HG02763 (cell line): ENCODE data around the gene SPATA45.

Source experiments
- ATAC-seq: cut with Tn5 transposase; IDR thresholded peaks from one replicate; pipeline ENCODE4 v1.9.1; 2021; ENCODE audit warnings: mild to moderate bottlenecking, moderate library complexity; ENCODE audit not compliant: unreplicated experiment

SPATA45 gene

GRCh38 chr1:212833211-212834207 lies 13.9 kb downstream of the SPATA45 start:
- ATAC-seq: peak; percentile 68

GRCh38 chr1:212828395-212828794 lies 19.1 kb downstream of the SPATA45 start:
- no peak for ATAC-seq

- ATAC-seq: no peak
These were observed 19.6 kb downstream of the SPATA45 start for GRCh38 chr1:212827831-212828278.

- no peak for ATAC-seq
These were observed 20.2 kb downstream of the SPATA45 start for GRCh38 chr1:212827171-212827776.

- ATAC-seq: no peak
These were observed 21.5 kb downstream of the SPATA45 start for GRCh38 chr1:212825798-212826452.

- ATAC-seq: no peak
These were observed 23.2 kb downstream of the SPATA45 start for GRCh38 chr1:212824201-212824600.

- ATAC-seq: no peak
These were observed 24.5 kb downstream of the SPATA45 start for GRCh38 chr1:212822956-212823355.

- ATAC-seq: no peak
These were observed 26.5 kb downstream of the SPATA45 start for GRCh38 chr1:212820969-212821368.

GRCh38 chr1:212819726-212820125 lies 27.7 kb downstream of the SPATA45 start:
- peak; percentile 74 for ATAC-seq

- ATAC-seq: no peak
These were observed 30.7 kb downstream of the SPATA45 start for GRCh38 chr1:212816567-212817278.

- no peak for ATAC-seq
These were observed 32.7 kb downstream of the SPATA45 start for GRCh38 chr1:212814537-212815334.

GRCh38 chr1:212805767-212806166 lies 41.7 kb downstream of the SPATA45 start:
- no peak for ATAC-seq

- no peak for ATAC-seq
These were observed 49.8 kb downstream of the SPATA45 start for GRCh38 chr1:212797681-212798080.

GRCh38 chr1:212794561-212795014 lies 52.9 kb downstream of the SPATA45 start:
- peak; percentile 65 for ATAC-seq

GRCh38 chr1:212792396-212792908 lies 55.0 kb downstream of the SPATA45 start:
- no peak for ATAC-seq

- peak; percentile 78 for ATAC-seq
These were observed 55.6 kb downstream of the SPATA45 start, which contains the start of the genes NSL1 and TATDN3 for GRCh38 chr1:212791676-212792395. Gene NSL1 (minus strand): TSS chr1:212791777. CDS start chr1:212791763, 14 bp downstream. Gene TATDN3 (plus strand): TSS chr1:212791894. CDS start chr1:212791922, 28 bp downstream.

- ATAC-seq: peak; percentile 31
These were observed 56.2 kb downstream of the SPATA45 start for GRCh38 chr1:212791261-212791675.

- no peak for ATAC-seq
These were observed 61.6 kb downstream of the SPATA45 start for GRCh38 chr1:212785871-212786270.

- no peak for ATAC-seq
These were observed 63.5 kb downstream of the SPATA45 start for GRCh38 chr1:212783976-212784375.
